SK-N-SH (cell line): ENCODE measurements around the gene MBIP. TPM values are rescaled to one million over a fixed set of nuclear protein-coding genes. Genes with fewer than 3 reads are reported as not detected.

Source experiments
- CTCF ChIA-PET: fragments of 300-600, 350-600 bp; formaldehyde crosslinking; extraction: SDS; loops from one replicate; lab custom pipeline; 2021; lab: Yijun Ruan, JAX
- POLR2A ChIA-PET: fragments of 350-600 bp; sonication (Branson Sonifier 250); formaldehyde crosslinking; extraction: SDS; loops from one replicate; lab custom pipeline; 2020; ENCODE audit warnings: antibody characterized with exemption, inconsistent platforms; lab: Yijun Ruan, JAX
- DNase-seq: peaks from one replicate; pipeline ENCODE4 v3.0.0; 2012
- H2AFZ ChIP-seq: fragments of 200-600 bp; sonication (generic); 2 replicates; pipeline ENCODE4 v1.8.1; 2016; ENCODE audit warnings: antibody characterized with exemption, mild to moderate bottlenecking, low read depth
- H3F3A ChIP-seq: fragments of 200-600 bp; sonication (generic); replicated peaks from 2 replicates; pipeline ENCODE3; 2016; ENCODE audit warnings: antibody characterized with exemption, mild to moderate bottlenecking; ENCODE audit not compliant: insufficient read depth
- H3K27ac ChIP-seq, 2 experiments: fragments of 200-500 bp in 1 of 2; fragments of 200-600 bp in 1 of 2; sonication (Bioruptor generic) in 1 of 2; sonication (generic), shearing (Covaris generic) in 1 of 2; 2 replicates each; pipeline versions ENCODE4 v1.5.1 to v1.6.1; 2014 to 2016; ENCODE audit warnings: low read depth in 2 of 2, inconsistent platforms in 1 of 2, low read length in 1 of 2, mild to moderate bottlenecking in 1 of 2, mixed read lengths in 1 of 2
- H3K27me3 ChIP-seq: fragments of 200-600 bp; sonication (generic), shearing (Covaris generic); 2 replicates; pipeline ENCODE4 v1.6.1; 2016; ENCODE audit warnings: mixed run types; ENCODE audit not compliant: insufficient read depth
- H3K36me3 ChIP-seq, 2 experiments: fragments of 200-500 bp in 1 of 2; fragments of 200-600 bp in 1 of 2; sonication (Bioruptor generic) in 1 of 2; sonication (generic) in 1 of 2; replicated peaks in 1 of 2; 2 replicates each; pipeline versions ENCODE3 to v1.5.1; 2014 to 2016; ENCODE audit warnings: low read length in 1 of 2, mild to moderate bottlenecking in 1 of 2; ENCODE audit not compliant: insufficient read depth in 2 of 2, control insufficient read depth in 1 of 2
- H3K4me1 ChIP-seq, 2 experiments: fragments of 200-500 bp in 1 of 2; fragments of 200-600 bp in 1 of 2; sonication (Bioruptor generic) in 1 of 2; sonication (generic), shearing (Covaris generic) in 1 of 2; 2 replicates each; pipeline versions ENCODE4 v1.5.1 to v1.6.1; 2014 to 2016; ENCODE audit warnings: low read depth in 1 of 2, low read length in 1 of 2, mixed run types in 1 of 2; ENCODE audit not compliant: insufficient read depth in 2 of 2, control insufficient read depth in 1 of 2
- H3K4me2 ChIP-seq: fragments of 200-600 bp; sonication (generic), shearing (Covaris generic); 2 replicates; pipeline ENCODE4 v1.6.1; 2017; ENCODE audit warnings: mixed run types
- H3K4me3 ChIP-seq, 2 experiments: fragments of 200-500 bp in 1 of 2; fragments of 200-600 bp in 1 of 2; sonication (Bioruptor generic) in 1 of 2; sonication (generic), shearing (Covaris generic) in 1 of 2; 2 replicates each; pipeline versions ENCODE4 v1.5.1 to v1.8.1; 2014 to 2016; ENCODE audit warnings: low read depth in 2 of 2, inconsistent platforms in 1 of 2, low read length in 1 of 2, mild to moderate bottlenecking in 1 of 2, mixed read lengths in 1 of 2, moderate library complexity in 1 of 2
- H3K79me2 ChIP-seq: fragments of 200-600 bp; sonication (generic); 2 replicates; pipeline ENCODE4 v1.8.1; 2017; ENCODE audit warnings: mild to moderate bottlenecking; ENCODE audit not compliant: insufficient read depth
- H3K9ac ChIP-seq: fragments of 200-600 bp; sonication (generic); 2 replicates; pipeline ENCODE4 v1.6.1; 2017; ENCODE audit warnings: mixed run types
- H3K9me2 ChIP-seq: fragments of 200-600 bp; sonication (generic); 2 replicates; pipeline ENCODE4 v1.6.1; 2017; ENCODE audit warnings: mixed run types
- H3K9me3 ChIP-seq: fragments of 200-600 bp; sonication (generic); 2 replicates; pipeline ENCODE4 v1.6.1; 2017; ENCODE audit warnings: mixed run types, mild to moderate bottlenecking, moderate library complexity
- H4K20me1 ChIP-seq: fragments of 200-600 bp; sonication (generic); 2 replicates; pipeline ENCODE4 v1.6.1; 2017; ENCODE audit warnings: mild to moderate bottlenecking, mixed run types; ENCODE audit not compliant: insufficient read depth
- CHD2 ChIP-seq: fragments of 150-350 bp; IDR thresholded peaks from 2 replicates; pipeline ENCODE4 v1.6.1; 2018; ENCODE audit warnings: low read length; ENCODE audit not compliant: partially characterized antibody
- ELF1 ChIP-seq: IDR thresholded peaks from 2 replicates; pipeline ENCODE4 v1.4.0; 2012
- FOXJ3 ChIP-seq: sonication (generic); formaldehyde crosslinking; IDR thresholded peaks from 2 replicates; pipeline ENCODE4 v1.5.1; 2020; ENCODE audit warnings: mild to moderate bottlenecking, missing genetic modification reagents
- GABPA ChIP-seq: IDR thresholded peaks from 2 replicates; pipeline ENCODE4 v1.4.0; 2012; ENCODE audit warnings: low read depth, mild to moderate bottlenecking
- MEF2A ChIP-seq: IDR thresholded peaks from 2 replicates; pipeline ENCODE4 v1.4.0; 2012; ENCODE audit warnings: low read depth, borderline replicate concordance
- POLR2AphosphoS5 ChIP-seq: IDR thresholded peaks from 2 replicates; pipeline ENCODE4 v1.6.1; 2012; ENCODE audit warnings: low read depth, low read length
- RAD21 ChIP-seq: IDR thresholded peaks from 2 replicates; pipeline ENCODE4 v1.6.1; 2012; ENCODE audit warnings: mild to moderate bottlenecking, low read length
- RCOR1 ChIP-seq: fragments of 150-350 bp; IDR thresholded peaks from 2 replicates; pipeline ENCODE4 v1.6.1; 2017; ENCODE audit warnings: antibody characterized with exemption, low read length
- RFX5 ChIP-seq: IDR thresholded peaks from 2 replicates; pipeline ENCODE4 v1.6.1; 2012; ENCODE audit warnings: mild to moderate bottlenecking, improper control_type of control experiment, low read length
- RXRA ChIP-seq: IDR thresholded peaks from 2 replicates; pipeline ENCODE4 v1.4.0; 2012; ENCODE audit warnings: low read depth, mild to moderate bottlenecking, borderline replicate concordance
- TAF1 ChIP-seq: IDR thresholded peaks from 2 replicates; pipeline ENCODE4 v1.6.1; 2012; ENCODE audit warnings: low read depth, mild to moderate bottlenecking, low read length, moderate library complexity, borderline replicate concordance
- TCF12 ChIP-seq: IDR thresholded peaks from 2 replicates; pipeline ENCODE4 v1.4.0; 2012
- TEAD4 ChIP-seq: IDR thresholded peaks from 2 replicates; pipeline ENCODE4 v1.4.0; 2012; ENCODE audit warnings: mild to moderate bottlenecking, borderline replicate concordance; ENCODE audit not compliant: insufficient read depth
- YY1 ChIP-seq: IDR thresholded peaks from 2 replicates; pipeline ENCODE4 v1.4.0; 2012; ENCODE audit warnings: low read depth, mild to moderate bottlenecking
- WGBS: methylation state at CpG from one replicate; pipeline ENCODE4 v1.1.6; 2017; ENCODE audit warnings: low lambda C conversion rate; 5-methylcytosine and 5-hydroxymethylcytosine counted together
- polyA plus RNA-seq, 3 experiments: library from polyadenylated mRNA; depleted of rRNA; stranded (reverse); fragments of >200 nt; gene quantifications; 2 replicates each; pipeline ENCODE4 v1.2.3, GENCODE V29; 2012
- TF ChIP-seq, protein P1 (sequence below): IDR thresholded peaks from 2 replicates; pipeline ENCODE4; 2012
- TF ChIP-seq, protein P2 (sequence below): fragments of 200-600 bp; sonication (generic); IDR thresholded peaks from 2 replicates; pipeline ENCODE4 v1.6.1; 2017; ENCODE audit warnings: antibody characterized with exemption, mild to moderate bottlenecking, moderate library complexity

MBIP gene
- polyA plus RNA-seq, 1 of the 3 experiments (the other 2 are of a cell fraction) = 11.5 TPM

DNA sequence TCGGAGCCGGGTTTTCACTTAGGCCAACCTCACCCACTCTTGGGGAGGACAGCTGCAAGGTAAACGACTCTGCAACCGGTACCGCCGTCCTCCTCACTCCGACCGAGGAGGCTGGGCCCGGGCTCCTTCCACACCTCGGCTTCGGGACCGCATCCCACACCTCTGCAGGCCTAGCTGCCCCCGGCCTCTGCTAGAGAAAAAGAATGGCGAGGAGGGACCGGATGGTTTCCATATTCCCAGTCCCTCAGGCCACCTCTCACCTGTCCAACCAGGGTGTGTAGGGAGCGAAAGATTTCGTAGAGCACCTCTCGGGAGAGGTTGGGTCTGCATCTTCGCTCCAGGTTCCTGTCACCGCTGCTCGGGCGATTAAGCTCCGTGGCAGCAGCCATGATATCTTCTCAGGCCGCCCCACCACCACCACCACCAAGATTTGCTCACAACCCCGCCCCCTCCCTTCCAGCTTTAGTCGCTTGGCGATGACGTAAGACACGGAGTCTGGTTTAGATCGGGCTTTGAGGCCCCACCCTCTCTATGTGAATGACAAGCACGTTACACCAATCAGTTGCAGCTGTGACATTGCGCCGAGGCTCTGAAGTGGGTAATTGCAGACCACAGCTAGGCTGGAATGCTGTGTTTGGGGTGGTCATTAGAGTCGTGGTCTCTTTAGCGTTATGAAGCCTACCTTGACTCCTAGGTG is at the start of gene MBIP (continued):
- TF ChIP-seq RXRA (no peak), POLR2AphosphoS5 (peak; percentile 62), TAF1 (peak; percentile 39)
- TF ChIP-seq, protein P1, sequence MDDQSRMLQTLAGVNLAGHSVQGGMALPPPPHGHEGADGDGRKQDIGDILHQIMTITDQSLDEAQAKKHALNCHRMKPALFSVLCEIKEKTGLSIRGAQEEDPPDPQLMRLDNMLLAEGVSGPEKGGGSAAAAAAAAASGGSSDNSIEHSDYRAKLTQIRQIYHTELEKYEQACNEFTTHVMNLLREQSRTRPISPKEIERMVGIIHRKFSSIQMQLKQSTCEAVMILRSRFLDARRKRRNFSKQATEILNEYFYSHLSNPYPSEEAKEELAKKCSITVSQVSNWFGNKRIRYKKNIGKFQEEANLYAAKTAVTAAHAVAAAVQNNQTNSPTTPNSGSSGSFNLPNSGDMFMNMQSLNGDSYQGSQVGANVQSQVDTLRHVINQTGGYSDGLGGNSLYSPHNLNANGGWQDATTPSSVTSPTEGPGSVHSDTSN = peak; percentile 97

DNA sequence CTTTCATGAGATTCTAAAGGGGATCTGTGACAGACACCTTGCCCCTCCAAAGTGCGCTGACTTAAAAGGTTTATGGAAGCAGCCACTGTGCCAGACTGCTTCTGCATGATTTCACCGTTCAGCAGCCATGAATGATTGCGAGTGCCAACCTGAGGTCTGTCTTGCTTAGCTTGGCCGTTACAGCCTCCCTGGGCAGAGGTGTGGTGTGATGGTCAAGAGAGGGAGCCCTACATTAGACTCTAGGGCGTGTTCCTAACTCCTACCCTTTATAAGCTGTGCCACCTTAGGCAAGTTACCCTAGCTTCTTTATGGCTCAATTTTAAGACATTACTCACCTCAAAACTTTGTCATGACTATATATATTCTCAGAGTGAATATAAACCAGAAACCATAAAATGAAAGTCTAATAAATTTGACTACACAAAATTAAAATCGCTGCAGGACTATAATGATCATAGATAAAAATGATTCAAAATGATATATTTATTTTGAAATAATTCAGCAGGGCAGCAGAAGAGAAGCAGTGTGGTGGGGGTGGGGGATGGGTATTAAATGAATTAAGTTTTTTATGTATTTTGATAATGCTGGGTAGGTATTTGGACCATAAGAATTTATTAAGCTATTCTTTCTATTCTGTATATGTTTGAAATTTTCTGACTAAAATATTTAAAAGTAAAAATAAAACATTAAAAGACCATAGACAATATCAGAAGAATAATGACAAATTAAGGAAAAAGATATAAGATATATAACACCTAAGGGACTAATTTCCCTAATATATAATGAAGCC is 47.7 kb upstream of the MBIP start:
- H3K36me3 ChIP-seq = no peaks in the 10 kb centered on the region
- no peak for DNase-seq
- POLR2A ChIA-PET = no interaction called here
- H3K4me1 ChIP-seq = no peaks in the 10 kb centered on the region
- H3K9me2 ChIP-seq = no peaks in the 10 kb centered on the region
- WGBS = 6% methylated on average over 5 of the region's 6 CpGs
- H3K9ac ChIP-seq = no peak overlapping the region
- no peak overlapping the region for H3K27ac ChIP-seq
- no peaks in the 10 kb centered on the region for H3K79me2 ChIP-seq
- H3K9me3 ChIP-seq = no peaks in the 10 kb centered on the region
- no peaks in the 10 kb centered on the region for H3F3A ChIP-seq
- H4K20me1 ChIP-seq = no peaks in the 10 kb centered on the region
- no peak overlapping the region for H3K4me2 ChIP-seq
- H3K4me3 ChIP-seq = no peak overlapping the region
- CTCF ChIA-PET = interaction anchor here (2.7 kb wide), 1 partner anchor 298 kb away, joined by 15 read pairs; no protein-coding TSS in a partner anchor
- H3K27me3 ChIP-seq = no peaks in the 10 kb centered on the region; the same call in 1 of the 2 replicates
- TF ChIP-seq ELF1 = no peak
- no peak for TF ChIP-seq RCOR1
- TF ChIP-seq, protein P1 = no peak
- TF ChIP-seq MEF2A = no peak
- no peak for TF ChIP-seq CHD2
- TF ChIP-seq POLR2AphosphoS5 = no peak
- TF ChIP-seq FOXJ3 = no peak
- no peak for TF ChIP-seq RAD21
- no peak for TF ChIP-seq TCF12
- no peak for TF ChIP-seq TEAD4
- TF ChIP-seq YY1 = no peak
- TF ChIP-seq, protein P2, sequence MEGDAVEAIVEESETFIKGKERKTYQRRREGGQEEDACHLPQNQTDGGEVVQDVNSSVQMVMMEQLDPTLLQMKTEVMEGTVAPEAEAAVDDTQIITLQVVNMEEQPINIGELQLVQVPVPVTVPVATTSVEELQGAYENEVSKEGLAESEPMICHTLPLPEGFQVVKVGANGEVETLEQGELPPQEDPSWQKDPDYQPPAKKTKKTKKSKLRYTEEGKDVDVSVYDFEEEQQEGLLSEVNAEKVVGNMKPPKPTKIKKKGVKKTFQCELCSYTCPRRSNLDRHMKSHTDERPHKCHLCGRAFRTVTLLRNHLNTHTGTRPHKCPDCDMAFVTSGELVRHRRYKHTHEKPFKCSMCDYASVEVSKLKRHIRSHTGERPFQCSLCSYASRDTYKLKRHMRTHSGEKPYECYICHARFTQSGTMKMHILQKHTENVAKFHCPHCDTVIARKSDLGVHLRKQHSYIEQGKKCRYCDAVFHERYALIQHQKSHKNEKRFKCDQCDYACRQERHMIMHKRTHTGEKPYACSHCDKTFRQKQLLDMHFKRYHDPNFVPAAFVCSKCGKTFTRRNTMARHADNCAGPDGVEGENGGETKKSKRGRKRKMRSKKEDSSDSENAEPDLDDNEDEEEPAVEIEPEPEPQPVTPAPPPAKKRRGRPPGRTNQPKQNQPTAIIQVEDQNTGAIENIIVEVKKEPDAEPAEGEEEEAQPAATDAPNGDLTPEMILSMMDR = no peak
- TF ChIP-seq RFX5 = no peak
- TF ChIP-seq GABPA = no peak
- H2AFZ ChIP-seq = no peak overlapping the region
